Tibial artery (tissue), 4 donors: ENCODE measurements around the gene PRDM5.

Source experiments
- DNase-seq, 2 donors: peaks; one replicate each; pipeline ENCODE4 v3.0.0-alpha.2; 2019
- H3K27ac ChIP-seq, 2 donors: fragments of 200-600 bp; sonication (generic) in 1 of 2; 1 replicate in 1 of 2; 2 replicates in 1 of 2; pipeline ENCODE4 v1.5.1; 2018 to 2019; ENCODE audit warnings: mild to moderate bottlenecking in 1 of 2
- H3K27me3 ChIP-seq, 2 donors: fragments of 200-600 bp; sonication (generic) in 1 of 2; one replicate each; pipeline versions ENCODE4 v1.5.1 to v1.6.0; 2016 to 2019
- H3K36me3 ChIP-seq, 3 donors: fragments of 200-600 bp; sonication (generic) in 2 of 3; one replicate each; pipeline ENCODE4 v1.5.1; 2016 to 2019; ENCODE audit warnings: mild to moderate bottlenecking in 2 of 3
- H3K4me1 ChIP-seq, 4 donors: fragments of 200-600 bp; sonication (generic) in 2 of 4; 1 replicate in 3 of 4; 2 replicates in 1 of 4; pipeline ENCODE4 v1.5.1; 2016 to 2019
- H3K4me3 ChIP-seq, 2 donors: fragments of 200-600 bp; sonication (generic) in 1 of 2; 1 replicate in 1 of 2; 2 replicates in 1 of 2; pipeline ENCODE4 v1.5.1; 2018 to 2019; ENCODE audit warnings: mild to moderate bottlenecking in 2 of 2
- H3K9me3 ChIP-seq, 3 donors: fragments of 200-600 bp; sonication (generic) in 1 of 3; one replicate each; pipeline ENCODE4 v1.5.1; 2016 to 2019
- CTCF ChIP-seq, 2 experiments: fragments of 200-600 bp in 1 of 2; fragments of 450-650 bp in 1 of 2; IDR thresholded peaks; one replicate each; pipeline ENCODE4 v1.5.1; 2017 to 2019; ENCODE audit warnings: antibody characterized with exemption in 2 of 2, mild to moderate bottlenecking in 1 of 2, moderate library complexity in 1 of 2
- intact Hi-C: fragments of 100-400 bp; cut with DNase I; formaldehyde crosslinking; loops from one replicate; pipeline ENCODE4 v1.15.0; 2023; ENCODE audit warnings: low total_unique reads

PRDM5 gene

GRCh38 chr4:120839974-120840751 is 82.4 kb downstream of the PRDM5 start:
- Histone ChIP-seq H3K4me1 (peaks cover 0 to 4% (median 0%) of the 10 kb centered on the region in 4 donors), H3K4me3 (no peak overlapping the region), H3K9me3 (no peaks in the 10 kb centered on the region), H3K27ac (no peak overlapping the region), H3K27me3 (no peaks in the 10 kb centered on the region), H3K36me3 (peaks cover 0 to 6% (median 5%) of the 10 kb centered on the region in 3 donors)
- no peak for TF ChIP-seq CTCF (IDR thresholded peaks at IDR 0.05)
- DNase-seq, result no peak
- intact Hi-C loops, result no loop called here

DNA sequence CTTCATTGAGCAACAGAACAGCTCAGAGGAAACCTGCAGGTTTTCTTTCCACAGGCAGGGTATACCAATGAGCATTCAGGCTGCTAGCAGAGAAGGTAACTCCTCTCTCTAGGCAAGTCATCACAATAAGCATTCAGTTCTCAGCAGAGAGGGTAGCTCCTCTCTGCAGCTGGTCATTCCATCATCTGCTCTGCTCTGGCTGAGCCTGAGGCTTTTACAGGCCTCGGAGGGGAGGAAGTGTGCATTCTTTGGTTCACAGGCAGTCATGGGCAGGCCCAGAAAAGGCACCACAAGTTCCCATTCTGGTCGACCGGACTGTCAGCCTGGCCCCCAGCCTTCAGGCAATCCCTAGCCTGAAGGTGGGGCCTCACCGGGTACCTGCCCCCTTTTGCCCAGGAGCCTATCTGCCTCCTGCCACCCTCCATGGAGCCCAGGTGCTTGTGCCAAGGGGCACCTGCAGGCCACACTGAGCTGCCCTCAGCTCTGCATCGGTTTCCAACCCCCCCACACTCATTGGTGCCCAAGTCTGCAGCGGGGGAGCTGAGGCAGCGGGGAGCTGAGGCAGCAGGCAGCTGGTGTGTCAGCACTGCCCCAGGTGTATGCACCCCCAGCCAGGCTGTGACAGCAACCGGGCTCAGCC is 83.1 kb downstream of the PRDM5 start:
- no peak for DNase-seq
- peaks cover 0 to 4% (median 0%) of the 10 kb centered on the region in 4 donors for H3K4me1 ChIP-seq
- peaks cover 0 to 6% (median 5%) of the 10 kb centered on the region in 3 donors for H3K36me3 ChIP-seq

DNA sequence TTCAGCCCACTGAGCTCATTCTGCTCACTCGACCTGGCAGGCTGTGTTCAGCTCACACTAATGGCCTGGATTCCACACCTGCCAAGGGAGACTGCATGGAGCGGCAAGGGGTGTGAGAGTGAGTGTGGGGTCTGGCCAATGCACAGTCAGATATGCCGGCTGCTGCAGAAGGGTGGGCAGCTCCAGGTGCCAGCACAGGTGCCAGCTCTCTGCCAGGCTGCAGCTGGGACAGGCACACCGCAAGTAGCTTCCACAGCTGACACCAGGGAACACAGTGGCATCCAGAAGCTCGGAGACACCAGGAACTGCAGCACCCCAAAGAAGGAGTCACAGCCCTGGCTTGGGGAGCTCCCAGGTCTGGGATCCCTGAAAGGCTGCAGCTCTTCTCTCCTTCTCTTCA is 83.7 kb downstream of the PRDM5 start:
- no peak for TF ChIP-seq CTCF (IDR thresholded peaks at IDR 0.05)
- H3K9me3 ChIP-seq, result peaks cover 0 to 8% (median 0%) of the 10 kb centered on the region in 3 donors
- H3K4me3 ChIP-seq, result no peak overlapping the region
- no peak for DNase-seq
- peaks cover 0 to 4% (median 0%) of the 10 kb centered on the region in 4 donors for H3K4me1 ChIP-seq
- intact Hi-C loops, result no loop called here
- no peaks in the 10 kb centered on the region for H3K27me3 ChIP-seq
- H3K27ac ChIP-seq, result no peak overlapping the region
- H3K36me3 ChIP-seq, result peaks cover 0 to 6% (median 5%) of the 10 kb centered on the region in 3 donors

More for the DNA sequence above, 83.1 kb downstream of the PRDM5 start:
- no peak overlapping the region for H3K27ac ChIP-seq
- intact Hi-C loops, result no loop called here
- H3K27me3 ChIP-seq, result no peaks in the 10 kb centered on the region
- H3K4me3 ChIP-seq, result no peak overlapping the region
- peaks cover 0 to 3% (median 0%) of the 10 kb centered on the region in 3 donors for H3K9me3 ChIP-seq
- TF ChIP-seq CTCF (IDR thresholded peaks at IDR 0.05), result no peak

DNA sequence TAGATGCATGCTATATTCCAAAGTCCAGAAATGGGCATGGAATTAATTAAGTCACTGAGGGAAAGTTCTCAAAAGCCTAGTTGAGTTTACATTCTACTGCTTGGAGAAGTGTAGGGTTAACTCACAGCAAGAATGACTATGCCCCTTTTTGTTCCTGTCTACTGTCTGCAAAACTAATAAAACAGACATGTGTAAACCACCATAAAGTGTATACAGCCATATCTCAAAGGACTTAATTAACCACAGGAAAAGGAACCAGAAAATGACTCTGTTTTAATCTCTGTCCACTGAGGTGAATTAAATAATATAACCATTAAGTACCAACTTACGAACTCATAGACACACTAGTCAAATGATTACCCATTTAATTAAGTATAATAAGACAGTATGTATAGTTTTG is 84.9 kb downstream of the PRDM5 start:
- Histone ChIP-seq H3K4me3 (no peak overlapping the region), H3K9me3 (peaks cover 0 to 8% (median 0%) of the 10 kb centered on the region in 3 donors)
- no peak for TF ChIP-seq CTCF (IDR thresholded peaks at IDR 0.05)

GRCh38 chr4:120835342-120835741 is 87.2 kb downstream of the PRDM5 start:
- no peak overlapping the region for H3K27ac ChIP-seq
- TF ChIP-seq CTCF (IDR thresholded peaks at IDR 0.05), result no peak
- DNase-seq, result no peak
- peaks cover 0 to 6% (median 5%) of the 10 kb centered on the region in 3 donors for H3K36me3 ChIP-seq
- H3K9me3 ChIP-seq, result peaks cover 0 to 8% (median 0%) of the 10 kb centered on the region in 3 donors
- no peak overlapping the region for H3K4me3 ChIP-seq
- no peaks in the 10 kb centered on the region for H3K27me3 ChIP-seq
- intact Hi-C loops, result no loop called here
- H3K4me1 ChIP-seq, result no peaks in the 10 kb centered on the region

More for the DNA sequence above, 84.9 kb downstream of the PRDM5 start:
- Histone ChIP-seq H3K36me3 (peaks cover 0 to 6% (median 5%) of the 10 kb centered on the region in 3 donors), H3K4me1 (peaks cover 0 to 4% (median 0%) of the 10 kb centered on the region in 4 donors), H3K27ac (no peak overlapping the region), H3K27me3 (no peaks in the 10 kb centered on the region)
- intact Hi-C loops, result no loop called here
- no peak for DNase-seq
